SK-N-SH (cell line): Measurements from ENCODE around the gene CFAP58. TPM values are rescaled to one million over a fixed set of nuclear protein-coding genes. Genes with fewer than 3 reads are reported as not detected.

Experiments used
- CTCF ChIA-PET: fragments of 300-600, 350-600 bp; formaldehyde crosslinking; extraction: SDS; loops from one replicate; lab custom pipeline; 2021; lab: Yijun Ruan, JAX
- POLR2A ChIA-PET: fragments of 350-600 bp; sonication (Branson Sonifier 250); formaldehyde crosslinking; extraction: SDS; loops from one replicate; lab custom pipeline; 2020; ENCODE audit warnings: antibody characterized with exemption, inconsistent platforms; lab: Yijun Ruan, JAX
- DNase-seq: peaks from one replicate; pipeline ENCODE4 v3.0.0; 2012
- H2AFZ ChIP-seq: fragments of 200-600 bp; sonication (generic); 2 replicates; pipeline ENCODE4 v1.8.1; 2016; ENCODE audit warnings: antibody characterized with exemption, mild to moderate bottlenecking, low read depth
- H3F3A ChIP-seq: fragments of 200-600 bp; sonication (generic); replicated peaks from 2 replicates; pipeline ENCODE3; 2016; ENCODE audit warnings: antibody characterized with exemption, mild to moderate bottlenecking; ENCODE audit not compliant: insufficient read depth
- H3K27ac ChIP-seq, 2 experiments: fragments of 200-500 bp in 1 of 2; fragments of 200-600 bp in 1 of 2; sonication (Bioruptor generic) in 1 of 2; sonication (generic), shearing (Covaris generic) in 1 of 2; 2 replicates each; pipeline versions ENCODE4 v1.5.1 to v1.6.1; 2014 to 2016; ENCODE audit warnings: low read depth in 2 of 2, inconsistent platforms in 1 of 2, low read length in 1 of 2, mild to moderate bottlenecking in 1 of 2, mixed read lengths in 1 of 2
- H3K27me3 ChIP-seq: fragments of 200-600 bp; sonication (generic), shearing (Covaris generic); 2 replicates; pipeline ENCODE4 v1.6.1; 2016; ENCODE audit warnings: mixed run types; ENCODE audit not compliant: insufficient read depth
- H3K36me3 ChIP-seq, 2 experiments: fragments of 200-500 bp in 1 of 2; fragments of 200-600 bp in 1 of 2; sonication (Bioruptor generic) in 1 of 2; sonication (generic) in 1 of 2; replicated peaks in 1 of 2; 2 replicates each; pipeline versions ENCODE3 to v1.5.1; 2014 to 2016; ENCODE audit warnings: low read length in 1 of 2, mild to moderate bottlenecking in 1 of 2; ENCODE audit not compliant: insufficient read depth in 2 of 2, control insufficient read depth in 1 of 2
- H3K4me1 ChIP-seq, 2 experiments: fragments of 200-500 bp in 1 of 2; fragments of 200-600 bp in 1 of 2; sonication (Bioruptor generic) in 1 of 2; sonication (generic), shearing (Covaris generic) in 1 of 2; 2 replicates each; pipeline versions ENCODE4 v1.5.1 to v1.6.1; 2014 to 2016; ENCODE audit warnings: low read depth in 1 of 2, low read length in 1 of 2, mixed run types in 1 of 2; ENCODE audit not compliant: insufficient read depth in 2 of 2, control insufficient read depth in 1 of 2
- H3K4me2 ChIP-seq: fragments of 200-600 bp; sonication (generic), shearing (Covaris generic); 2 replicates; pipeline ENCODE4 v1.6.1; 2017; ENCODE audit warnings: mixed run types
- H3K4me3 ChIP-seq, 2 experiments: fragments of 200-500 bp in 1 of 2; fragments of 200-600 bp in 1 of 2; sonication (Bioruptor generic) in 1 of 2; sonication (generic), shearing (Covaris generic) in 1 of 2; 2 replicates each; pipeline versions ENCODE4 v1.5.1 to v1.8.1; 2014 to 2016; ENCODE audit warnings: low read depth in 2 of 2, inconsistent platforms in 1 of 2, low read length in 1 of 2, mild to moderate bottlenecking in 1 of 2, mixed read lengths in 1 of 2, moderate library complexity in 1 of 2
- H3K79me2 ChIP-seq: fragments of 200-600 bp; sonication (generic); 2 replicates; pipeline ENCODE4 v1.8.1; 2017; ENCODE audit warnings: mild to moderate bottlenecking; ENCODE audit not compliant: insufficient read depth
- H3K9ac ChIP-seq: fragments of 200-600 bp; sonication (generic); 2 replicates; pipeline ENCODE4 v1.6.1; 2017; ENCODE audit warnings: mixed run types
- H3K9me2 ChIP-seq: fragments of 200-600 bp; sonication (generic); 2 replicates; pipeline ENCODE4 v1.6.1; 2017; ENCODE audit warnings: mixed run types
- H3K9me3 ChIP-seq: fragments of 200-600 bp; sonication (generic); 2 replicates; pipeline ENCODE4 v1.6.1; 2017; ENCODE audit warnings: mixed run types, mild to moderate bottlenecking, moderate library complexity
- H4K20me1 ChIP-seq: fragments of 200-600 bp; sonication (generic); 2 replicates; pipeline ENCODE4 v1.6.1; 2017; ENCODE audit warnings: mild to moderate bottlenecking, mixed run types; ENCODE audit not compliant: insufficient read depth
- EP300 ChIP-seq, 2 experiments: IDR thresholded peaks; 2 replicates each; pipeline versions ENCODE4 v1.4.0 to v1.6.1; 2012; ENCODE audit warnings: borderline replicate concordance in 1 of 2, low read depth in 1 of 2, low read length in 1 of 2
- EZH2phosphoT487 ChIP-seq: fragments of 200-600 bp; sonication (generic); IDR thresholded peaks from 2 replicates; pipeline ENCODE4 v1.6.1; 2017; ENCODE audit warnings: low read depth, mixed run types, mild to moderate bottlenecking, antibody characterized with exemption, moderate library complexity, borderline replicate concordance
- FOSL2 ChIP-seq: IDR thresholded peaks from 2 replicates; pipeline ENCODE4 v1.4.0; 2012; ENCODE audit warnings: low read depth, mild to moderate bottlenecking, moderate library complexity, borderline replicate concordance
- FOXJ3 ChIP-seq: sonication (generic); formaldehyde crosslinking; IDR thresholded peaks from 2 replicates; pipeline ENCODE4 v1.5.1; 2020; ENCODE audit warnings: mild to moderate bottlenecking, missing genetic modification reagents
- GATA2 ChIP-seq: sonication (generic); formaldehyde crosslinking; IDR thresholded peaks from 2 replicates; pipeline ENCODE4 v1.5.0; 2020; ENCODE audit warnings: mild to moderate bottlenecking, missing genetic modification reagents
- IRF3 ChIP-seq: fragments of 150-350 bp; IDR thresholded peaks from 2 replicates; pipeline ENCODE4 v1.6.1; 2016; ENCODE audit warnings: mild to moderate bottlenecking, low read depth, low read length
- JUND ChIP-seq: IDR thresholded peaks from 2 replicates; pipeline ENCODE4 v1.4.0; 2012
- MAX ChIP-seq: IDR thresholded peaks from 2 replicates; pipeline ENCODE4 v1.4.0; 2012; ENCODE audit warnings: low read depth
- MEF2A ChIP-seq: IDR thresholded peaks from 2 replicates; pipeline ENCODE4 v1.4.0; 2012; ENCODE audit warnings: low read depth, borderline replicate concordance
- MXI1 ChIP-seq: IDR thresholded peaks from 2 replicates; pipeline ENCODE4 v1.6.1; 2012; ENCODE audit warnings: mild to moderate bottlenecking, low read depth, low read length, improper control_type of control experiment
- NRF1 ChIP-seq: IDR thresholded peaks from 2 replicates; pipeline ENCODE4 v1.6.1; 2012; ENCODE audit warnings: low read depth, mild to moderate bottlenecking, low read length
- RCOR1 ChIP-seq: fragments of 150-350 bp; IDR thresholded peaks from 2 replicates; pipeline ENCODE4 v1.6.1; 2017; ENCODE audit warnings: antibody characterized with exemption, low read length
- TCF12 ChIP-seq: IDR thresholded peaks from 2 replicates; pipeline ENCODE4 v1.4.0; 2012
- TEAD4 ChIP-seq: IDR thresholded peaks from 2 replicates; pipeline ENCODE4 v1.4.0; 2012; ENCODE audit warnings: mild to moderate bottlenecking, borderline replicate concordance; ENCODE audit not compliant: insufficient read depth
- WGBS: methylation state at CpG from one replicate; pipeline ENCODE4 v1.1.6; 2017; ENCODE audit warnings: low lambda C conversion rate; 5-methylcytosine and 5-hydroxymethylcytosine counted together
- polyA plus RNA-seq, 3 experiments: library from polyadenylated mRNA; depleted of rRNA; stranded (reverse); fragments of >200 nt; gene quantifications; 2 replicates each; pipeline ENCODE4 v1.2.3, GENCODE V29; 2012
- TF ChIP-seq, protein P1 (sequence below): IDR thresholded peaks from 2 replicates; pipeline ENCODE4; 2012

Gene CFAP58
- polyA plus RNA-seq, 1 of the 3 experiments (the other 2 are of a cell fraction), result 0.38 TPM

DNA sequence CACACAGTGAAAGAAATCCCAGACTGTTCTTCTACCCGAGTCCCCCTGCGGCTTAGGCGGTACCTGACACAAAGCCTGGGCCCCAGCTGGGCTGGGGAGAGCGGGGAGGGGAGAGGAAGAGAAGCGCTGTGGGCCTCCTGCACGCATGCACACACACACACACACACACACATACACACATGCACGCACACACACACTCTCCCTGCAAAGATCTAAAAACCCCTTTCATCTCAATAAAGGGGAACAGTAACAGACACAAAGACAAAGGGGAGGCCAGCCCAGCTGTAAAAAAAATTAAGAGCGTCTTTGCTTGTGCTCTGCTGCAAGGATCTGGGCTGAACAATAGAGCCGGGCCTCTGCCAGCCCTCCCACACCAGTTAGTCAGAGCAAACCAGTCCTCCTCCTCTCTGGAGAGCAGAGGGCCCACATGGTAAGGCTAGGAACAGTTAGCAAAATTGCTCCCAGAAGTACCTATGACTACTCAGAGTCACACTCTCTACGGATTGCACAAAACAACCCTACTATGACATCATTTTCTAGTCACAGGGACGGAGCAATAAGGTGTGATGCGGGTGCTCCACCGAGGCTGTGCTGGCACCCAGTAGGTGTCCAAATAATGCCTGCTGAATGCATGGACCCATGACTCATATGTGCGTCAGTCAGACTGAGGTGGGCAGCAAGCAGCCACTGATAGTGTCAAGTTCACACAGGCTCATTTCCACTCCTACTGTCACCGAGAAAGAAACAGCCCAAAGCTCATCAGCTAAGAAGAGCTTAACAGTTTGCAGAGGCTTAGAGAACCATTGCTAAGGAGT, 24.5 kb upstream of the CFAP58 start:
- Histone ChIP-seq H3F3A (peaks cover 55% of the 10 kb centered on the region), H2AFZ (no peak overlapping the region), H3K9me2 (no peaks in the 10 kb centered on the region), H3K9me3 (no peaks in the 10 kb centered on the region), H4K20me1 (peaks cover 14% of the 10 kb centered on the region), H3K4me2 (peak overlapping the region; percentile 69), H3K9ac (peak overlapping the region; percentile 83), H3K27me3 (no peaks in the 10 kb centered on the region), H3K4me1 (peaks cover 48 to 63% of the 10 kb centered on the region in 2 experiments), H3K27ac (peak overlapping the region; percentile 80 to 96), H3K79me2 (peaks cover 87% of the 10 kb centered on the region), H3K36me3 (peaks cover 0 to 6% of the 10 kb centered on the region in 2 experiments), H3K4me3 (peak overlapping the region; percentile 0 to 45; a peak in 3 of 4 replicates)
- WGBS, result 23% methylated on average over 13 of the region's 15 CpGs
- POLR2A ChIA-PET, result no interaction called here
- CTCF ChIA-PET, result interaction anchor here (0.5 to 4.3 kb wide), 4 partner anchors 9 to 54 kb away, joined by 3 to 21 read pairs (median 6); no protein-coding TSS in a partner anchor
- DNase-seq, result no peak
- no peak for TF ChIP-seq MEF2A
- no peak for TF ChIP-seq MXI1
- TF ChIP-seq JUND, result peak; percentile 87
- no peak for TF ChIP-seq NRF1
- TF ChIP-seq TEAD4, result no peak
- peak; percentile 78 for TF ChIP-seq MAX
- peak; percentile 32; the same call in 1 of the 2 replicates for TF ChIP-seq TCF12
- TF ChIP-seq, protein P1, sequence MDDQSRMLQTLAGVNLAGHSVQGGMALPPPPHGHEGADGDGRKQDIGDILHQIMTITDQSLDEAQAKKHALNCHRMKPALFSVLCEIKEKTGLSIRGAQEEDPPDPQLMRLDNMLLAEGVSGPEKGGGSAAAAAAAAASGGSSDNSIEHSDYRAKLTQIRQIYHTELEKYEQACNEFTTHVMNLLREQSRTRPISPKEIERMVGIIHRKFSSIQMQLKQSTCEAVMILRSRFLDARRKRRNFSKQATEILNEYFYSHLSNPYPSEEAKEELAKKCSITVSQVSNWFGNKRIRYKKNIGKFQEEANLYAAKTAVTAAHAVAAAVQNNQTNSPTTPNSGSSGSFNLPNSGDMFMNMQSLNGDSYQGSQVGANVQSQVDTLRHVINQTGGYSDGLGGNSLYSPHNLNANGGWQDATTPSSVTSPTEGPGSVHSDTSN, result peak; percentile 35; the same call in 1 of the 2 replicates
- no peak for TF ChIP-seq RCOR1
- TF ChIP-seq GATA2 (CRISPR knock-in tag), result no peak
- TF ChIP-seq IRF3, result no peak
- no peak for TF ChIP-seq FOXJ3
- peak in 1 of 2 experiments; percentile 29; a peak in 1 of 4 replicates for TF ChIP-seq EP300 (IDR thresholded peaks at IDR 0.05; ENCODE audit: borderline replicate concordance in 1 of 2, low read depth in 1 of 2, low read length in 1 of 2)
- peak; percentile 88 for TF ChIP-seq FOSL2

DNA sequence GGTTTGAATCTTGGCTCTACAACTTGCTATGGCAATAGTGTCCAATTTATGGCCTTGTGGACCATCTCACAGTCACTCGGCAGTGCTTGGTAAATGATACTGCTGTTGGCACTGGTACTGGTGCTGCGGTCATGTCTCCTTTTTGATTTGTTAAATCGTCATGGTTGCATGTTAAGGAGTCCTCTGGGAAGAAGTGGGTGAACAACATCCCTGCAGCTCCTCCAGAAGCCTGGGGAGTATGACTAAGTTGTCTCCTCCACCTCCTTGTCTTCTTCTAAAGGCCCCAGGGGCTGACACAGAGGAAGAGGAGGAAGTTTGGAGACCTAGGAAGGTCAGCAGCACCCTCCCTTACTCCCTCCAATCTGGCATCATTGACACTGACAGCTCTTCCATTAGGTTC, 23.9 kb upstream of the CFAP58 start:
- peaks cover 17% of the 10 kb centered on the region for H4K20me1 ChIP-seq
- H3K4me2 ChIP-seq, result peak overlapping the region; percentile 69
- peak overlapping the region; percentile 80 to 96 for H3K27ac ChIP-seq
- WGBS, result 31% methylated on average over 3 of the region's 3 CpGs
- no peak overlapping the region; a peak in 1 of 4 replicates for H3K4me3 ChIP-seq
- DNase-seq, result no peak
- H3K27me3 ChIP-seq, result no peaks in the 10 kb centered on the region
- H3K9me3 ChIP-seq, result no peaks in the 10 kb centered on the region
- peak overlapping the region; percentile 83 for H3K9ac ChIP-seq
- peaks cover 87% of the 10 kb centered on the region for H3K79me2 ChIP-seq
- H3K9me2 ChIP-seq, result no peaks in the 10 kb centered on the region
- peaks cover 0 to 3% of the 10 kb centered on the region in 2 experiments for H3K36me3 ChIP-seq
- CTCF ChIA-PET, result interaction anchor here (0.7 to 4.3 kb wide), 3 partner anchors 24 to 429 kb away, joined by 3 to 21 read pairs (median 8); no protein-coding TSS in a partner anchor
- TF ChIP-seq MEF2A (no peak), EZH2phosphoT487 (no peak), FOXJ3 (no peak), TEAD4 (no peak)
- H3F3A ChIP-seq, result peaks cover 55% of the 10 kb centered on the region
- no peak overlapping the region for H2AFZ ChIP-seq
- H3K4me1 ChIP-seq, result peaks cover 48 to 63% of the 10 kb centered on the region in 2 experiments
- POLR2A ChIA-PET, result no interaction called here
